Inflammatory macrophage treated with lipopolysaccharide for 4 hours (primary cell): ENCODE measurements around the gene FAM20A.

ENCODE experiments used
- DNase-seq: peaks from one replicate; pipeline ENCODE4 v3.0.0-alpha.2; 2020

Gene FAM20A

DNA sequence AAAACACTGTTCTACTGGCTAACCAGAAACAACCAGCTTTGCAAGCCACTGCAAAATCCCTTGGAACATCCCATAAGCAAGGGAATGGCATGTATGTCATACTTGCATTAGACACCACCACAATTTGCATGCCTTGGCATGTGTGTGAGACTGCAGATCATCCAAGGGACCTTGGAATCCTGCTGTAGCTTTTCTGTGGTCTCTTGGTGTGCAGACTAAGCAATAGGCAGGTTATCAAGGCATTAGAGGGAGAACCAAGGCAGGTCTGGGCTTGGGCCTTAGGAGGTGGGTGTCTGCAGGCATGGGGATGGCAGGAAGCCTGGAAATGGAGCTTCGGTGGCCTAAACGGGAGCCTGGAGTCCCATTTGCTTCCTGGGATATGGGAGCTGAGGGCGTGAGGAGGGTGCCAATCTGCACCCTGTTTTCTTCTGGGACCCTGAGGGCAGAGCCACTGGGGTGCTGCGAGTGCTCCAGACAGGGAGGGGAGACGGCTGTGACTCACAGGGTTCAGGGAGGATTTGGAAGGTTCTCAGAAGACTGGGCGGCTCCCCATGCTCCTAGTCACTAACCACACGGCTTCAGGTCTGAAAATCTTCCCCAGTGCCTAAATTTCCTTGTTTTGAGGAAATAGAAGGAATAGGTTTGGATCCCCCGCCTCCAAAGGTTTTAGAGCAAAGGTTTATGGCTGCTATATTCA is 36.6 kb downstream of the FAM20A start:
- DNase-seq, result no peak

DNA sequence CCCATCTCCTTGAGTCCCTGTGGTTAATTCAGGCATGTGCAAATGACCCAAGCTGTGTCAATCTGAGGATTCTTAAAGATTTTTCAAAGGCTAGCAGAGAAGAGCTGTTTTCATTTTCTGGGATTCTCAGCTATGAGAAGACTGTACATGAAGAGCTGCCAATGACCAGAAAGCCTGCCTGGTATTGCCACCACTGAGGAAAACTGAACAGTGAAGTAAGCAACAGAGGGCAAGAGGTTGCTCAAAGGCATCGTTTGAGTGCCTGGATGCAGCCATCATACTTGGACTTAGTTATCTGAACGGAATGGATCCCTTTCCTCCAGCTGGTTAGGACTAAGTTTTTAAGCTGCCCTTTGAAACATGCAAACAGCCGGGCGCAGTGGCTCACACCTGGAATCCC is 38.4 kb downstream of the FAM20A start:
- DNase-seq, result no peak

DNA sequence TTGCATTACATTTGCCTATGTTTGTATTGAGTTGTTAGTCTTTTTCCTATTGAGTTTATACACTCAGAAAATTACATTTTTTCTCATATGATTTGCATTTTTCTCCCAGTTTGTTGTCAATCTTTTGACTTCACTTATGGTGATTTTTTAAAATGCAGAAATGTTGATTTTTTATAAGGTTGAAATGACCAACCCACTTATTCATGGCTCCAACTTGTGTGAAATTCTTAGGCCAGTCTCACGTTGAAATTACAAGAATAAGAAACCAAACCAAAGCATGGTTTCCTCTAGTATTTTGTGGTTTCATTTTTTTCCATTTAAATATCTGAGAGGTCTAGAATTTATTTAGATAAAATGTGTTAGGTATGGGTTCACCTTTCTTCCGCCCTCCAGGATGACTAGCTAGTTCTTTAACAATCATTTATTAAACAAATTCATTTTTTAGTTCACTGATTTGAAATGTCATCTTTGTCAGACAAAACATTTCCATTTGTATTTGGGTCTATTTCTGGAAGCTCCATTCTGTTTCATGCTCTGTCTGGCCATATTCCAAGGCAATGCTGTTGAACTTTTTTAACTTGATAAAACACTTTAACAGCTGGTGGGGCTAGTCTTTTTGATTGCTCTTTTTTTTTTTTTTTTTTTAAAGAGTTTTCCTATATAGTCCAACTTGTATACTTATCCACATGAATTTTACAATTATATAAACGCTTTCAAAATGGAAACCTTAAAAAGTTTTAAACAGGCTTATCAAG is 40.0 kb downstream of the FAM20A start:
- DNase-seq, result no peak

DNA sequence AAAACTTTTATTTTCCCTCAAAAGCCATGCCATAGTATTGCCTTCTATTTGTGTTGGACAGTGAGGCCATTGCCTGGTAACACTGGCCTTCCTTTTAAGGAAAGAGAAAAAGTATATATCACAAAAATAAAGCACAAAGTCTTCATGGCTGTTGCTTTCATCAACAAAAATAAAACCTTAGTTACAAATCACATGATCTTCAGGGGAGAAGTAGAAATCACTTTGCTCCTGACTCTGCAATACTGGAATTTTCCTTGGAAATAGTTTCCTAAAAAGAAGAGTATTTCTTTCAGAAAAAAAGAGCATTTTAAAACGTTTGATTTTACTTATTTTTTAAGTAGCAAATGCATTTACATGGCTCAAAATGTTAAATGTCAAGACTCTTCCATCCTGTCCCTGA is 41.9 kb downstream of the FAM20A start:
- peak; percentile 67 for DNase-seq

DNA sequence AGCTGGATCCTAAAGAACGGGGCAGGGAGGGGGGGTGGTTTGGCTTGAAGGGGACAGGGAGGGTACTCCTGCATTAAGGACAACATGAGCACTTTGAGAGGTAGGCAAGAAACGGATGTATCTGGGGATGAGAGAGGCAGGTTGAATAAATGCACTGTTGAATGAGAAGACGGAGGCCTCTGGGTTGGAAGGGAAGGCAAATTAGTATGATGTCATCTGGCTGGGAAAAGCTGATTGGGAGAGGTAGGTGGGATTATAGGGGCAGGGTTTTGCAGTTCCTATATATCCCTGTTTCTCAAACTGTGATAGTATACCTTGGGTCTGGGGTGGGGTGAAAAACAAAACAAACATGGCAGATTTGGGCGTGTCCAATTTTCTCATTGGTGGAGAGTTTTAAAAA is 44.6 kb downstream of the FAM20A start:
- DNase-seq, result no peak

DNA sequence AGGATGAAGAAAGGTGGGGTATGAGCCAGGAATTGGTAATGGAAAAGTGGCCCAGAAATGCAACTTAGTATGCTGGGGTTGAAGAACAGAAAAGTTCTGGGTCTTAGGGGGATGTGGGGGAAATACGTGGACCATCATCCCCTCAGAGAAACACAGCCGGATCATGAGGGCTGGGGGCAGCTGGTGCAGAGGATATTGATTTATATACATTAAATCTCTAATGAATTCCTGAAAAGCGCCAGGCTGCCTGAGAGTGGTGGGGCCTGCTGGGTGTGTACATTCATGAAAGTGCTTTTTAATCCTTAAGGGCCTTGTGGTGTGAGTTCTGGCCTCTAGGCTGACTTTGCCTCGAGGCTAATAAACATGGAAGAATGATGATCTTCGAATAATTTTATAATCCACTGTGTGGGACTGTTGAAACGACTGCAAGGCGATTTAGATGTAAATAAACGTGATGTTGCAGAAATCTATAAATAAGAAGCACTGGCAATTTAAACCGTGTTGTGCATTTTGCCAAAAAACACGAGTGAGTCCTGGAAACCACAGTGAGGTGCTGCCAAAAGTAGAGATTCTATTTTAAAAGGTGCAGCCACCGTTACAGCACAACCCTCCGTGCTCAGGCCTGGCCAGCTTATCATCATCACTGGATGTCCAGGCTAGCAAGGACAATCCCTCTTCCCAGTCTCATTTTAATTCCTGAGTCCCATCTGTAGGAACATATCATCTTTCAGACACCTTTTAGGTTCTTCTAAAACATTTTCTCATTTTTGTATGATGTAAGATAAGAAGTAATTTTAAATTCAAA is 56.9 kb downstream of the FAM20A start:
- no peak for DNase-seq

DNA sequence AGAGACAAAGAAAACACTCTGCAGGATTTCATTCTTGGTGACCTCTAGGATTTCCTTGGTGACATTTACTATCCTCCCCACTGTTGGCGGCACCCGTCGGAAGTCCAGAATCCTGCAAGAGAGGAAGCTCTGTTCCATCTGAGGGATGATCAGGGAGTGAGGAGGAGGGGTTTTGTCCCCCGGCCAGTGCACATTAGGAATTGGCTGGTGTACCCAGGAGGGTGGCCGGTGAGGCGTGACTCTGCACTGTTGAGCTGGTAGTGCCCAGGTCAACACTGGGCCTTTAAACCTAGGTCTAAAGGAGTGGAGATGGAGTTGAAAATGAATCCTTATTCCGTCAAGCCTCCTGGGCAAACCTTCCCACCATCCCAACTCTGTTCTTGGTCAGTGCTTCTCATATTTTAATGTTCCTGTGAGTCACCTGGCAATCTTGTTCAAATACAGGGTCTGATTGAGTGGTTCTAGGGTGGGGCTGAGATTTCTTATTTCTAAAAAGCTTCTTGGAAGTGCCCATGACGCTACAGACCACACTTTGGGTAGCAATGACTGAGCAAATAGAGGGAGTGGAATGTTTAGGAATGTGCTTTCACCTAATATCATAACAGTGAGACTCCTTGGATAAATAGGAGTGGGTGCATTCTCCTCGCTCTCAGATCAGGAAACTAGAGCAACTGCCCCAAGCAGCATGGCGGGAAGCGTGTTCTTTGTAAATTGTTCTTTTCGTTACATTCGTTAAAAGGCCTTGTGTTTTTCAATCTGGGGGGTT is 58.3 kb downstream of the FAM20A start:
- DNase-seq, result no peak

DNA sequence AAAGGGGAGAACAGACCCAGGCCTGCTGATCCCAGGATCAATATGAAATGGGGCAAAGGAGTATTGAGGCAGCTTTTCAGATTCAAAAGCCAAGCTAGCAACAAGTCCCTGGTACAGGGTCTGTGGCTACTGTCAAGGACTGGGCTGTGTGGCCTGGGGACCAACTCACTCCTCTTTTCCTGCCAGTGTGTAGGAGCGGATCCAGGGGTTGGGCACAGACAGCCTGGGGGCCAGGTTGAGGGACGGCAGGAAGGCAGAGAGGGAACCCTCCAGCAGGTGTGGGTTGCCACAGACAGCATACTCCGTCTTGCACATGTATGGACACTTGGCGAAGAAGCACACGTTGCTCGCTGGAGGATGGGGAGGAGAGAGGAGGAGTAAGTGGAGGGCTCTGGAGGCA is 59.4 kb downstream of the FAM20A start:
- no peak for DNase-seq

DNA sequence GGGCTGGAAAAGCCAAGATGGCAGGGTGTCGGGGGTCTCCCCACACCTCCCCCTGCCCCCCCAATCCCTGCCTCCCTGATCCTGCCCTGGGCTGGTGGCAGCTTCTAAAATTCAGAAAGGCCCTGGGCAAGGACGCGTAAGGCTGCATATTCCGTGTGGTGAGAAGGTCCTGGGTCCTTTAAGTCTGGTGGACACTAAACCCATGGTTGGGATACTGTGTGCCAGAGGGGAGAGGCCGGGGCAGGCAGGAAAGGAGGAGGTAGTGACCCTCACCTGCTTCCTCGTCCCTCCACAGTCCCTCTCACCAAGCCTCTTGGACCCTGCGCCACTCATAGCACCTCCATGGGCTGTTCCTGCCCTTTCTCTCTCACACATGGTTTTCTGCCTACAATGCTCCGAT is 60.2 kb downstream of the FAM20A start:
- DNase-seq, result no peak

DNA sequence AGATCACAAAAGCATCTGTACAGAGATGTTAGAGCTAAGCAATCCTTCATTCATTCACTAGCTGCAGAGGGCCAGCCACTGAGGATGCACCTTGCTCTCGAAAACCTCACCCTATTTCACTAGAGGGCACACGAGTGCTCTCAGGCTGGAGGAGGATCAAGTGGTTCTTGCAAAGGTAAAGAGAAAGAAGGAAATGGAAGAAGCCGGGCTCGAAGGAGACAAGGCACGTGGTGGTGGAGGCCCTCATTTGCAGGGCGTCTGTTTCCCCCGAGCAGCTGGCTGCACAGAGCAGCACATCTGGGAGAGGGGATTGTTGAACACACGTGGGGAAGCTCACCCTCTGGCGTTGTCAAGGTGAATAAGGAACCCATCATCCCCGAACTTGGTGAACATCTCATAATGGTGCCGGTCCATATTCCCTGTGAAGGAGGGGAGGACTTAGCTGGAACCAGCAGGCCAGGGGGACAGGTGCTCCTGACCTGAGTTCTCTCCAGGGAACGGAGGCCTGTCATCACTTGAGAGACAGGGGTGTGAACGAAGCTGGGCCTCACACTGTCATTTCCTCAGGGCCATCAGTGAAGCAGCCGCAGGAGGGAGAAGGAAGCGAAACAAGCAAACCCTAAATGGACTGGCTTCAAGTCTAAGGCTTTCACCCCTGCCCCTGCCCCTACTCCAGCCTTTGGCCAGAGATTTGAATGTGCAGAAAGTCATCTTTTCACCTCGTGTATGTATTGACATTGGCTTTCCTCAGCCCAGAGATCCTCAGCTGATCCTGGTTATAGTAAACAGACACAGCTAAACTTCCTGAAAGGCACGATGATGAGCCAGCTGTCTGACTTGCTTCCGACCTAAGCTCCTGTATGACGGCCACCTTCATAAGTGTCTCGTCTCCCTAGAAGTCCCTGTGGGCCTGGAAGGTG is 61.4 kb downstream of the FAM20A start:
- DNase-seq, result peak; percentile 38

DNA sequence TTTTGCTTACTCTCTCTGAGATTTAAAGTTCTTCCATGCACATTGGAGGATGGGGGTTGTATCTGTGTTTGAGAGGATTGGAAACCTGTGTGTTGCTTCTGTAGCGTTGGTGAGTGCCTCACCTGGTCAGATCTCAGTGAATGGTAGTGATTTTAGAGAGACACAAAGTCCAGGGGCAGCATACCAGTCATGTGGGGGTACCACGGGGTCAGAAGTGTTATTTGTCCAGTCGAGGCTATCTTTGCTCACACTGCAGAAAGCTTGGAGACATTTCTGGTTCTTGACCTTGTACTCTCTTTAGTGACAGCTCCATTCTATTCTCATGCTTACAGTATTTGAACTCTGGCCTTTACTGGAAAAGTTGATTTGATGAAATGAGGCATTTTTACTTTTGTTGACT is 65.2 kb downstream of the FAM20A start:
- no peak for DNase-seq

DNA sequence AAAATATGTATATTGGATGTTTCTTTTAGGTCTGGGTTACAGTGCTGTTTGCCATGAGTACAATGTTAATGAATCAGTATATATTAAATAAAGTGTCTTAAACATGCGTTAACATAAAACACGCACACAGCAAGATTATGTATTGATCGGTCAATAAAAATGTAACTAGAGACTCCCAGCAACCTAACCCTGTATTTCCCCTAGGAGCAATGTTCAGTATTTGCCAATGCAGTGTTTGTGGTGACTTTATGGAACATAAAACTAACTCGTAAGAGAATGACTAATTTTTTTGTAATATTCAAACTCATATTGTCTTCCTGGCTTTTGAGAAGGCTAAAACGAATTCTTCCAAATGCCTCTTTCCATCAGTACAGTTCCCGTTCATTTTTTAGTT is 66.5 kb downstream of the FAM20A start:
- DNase-seq, result no peak

DNA sequence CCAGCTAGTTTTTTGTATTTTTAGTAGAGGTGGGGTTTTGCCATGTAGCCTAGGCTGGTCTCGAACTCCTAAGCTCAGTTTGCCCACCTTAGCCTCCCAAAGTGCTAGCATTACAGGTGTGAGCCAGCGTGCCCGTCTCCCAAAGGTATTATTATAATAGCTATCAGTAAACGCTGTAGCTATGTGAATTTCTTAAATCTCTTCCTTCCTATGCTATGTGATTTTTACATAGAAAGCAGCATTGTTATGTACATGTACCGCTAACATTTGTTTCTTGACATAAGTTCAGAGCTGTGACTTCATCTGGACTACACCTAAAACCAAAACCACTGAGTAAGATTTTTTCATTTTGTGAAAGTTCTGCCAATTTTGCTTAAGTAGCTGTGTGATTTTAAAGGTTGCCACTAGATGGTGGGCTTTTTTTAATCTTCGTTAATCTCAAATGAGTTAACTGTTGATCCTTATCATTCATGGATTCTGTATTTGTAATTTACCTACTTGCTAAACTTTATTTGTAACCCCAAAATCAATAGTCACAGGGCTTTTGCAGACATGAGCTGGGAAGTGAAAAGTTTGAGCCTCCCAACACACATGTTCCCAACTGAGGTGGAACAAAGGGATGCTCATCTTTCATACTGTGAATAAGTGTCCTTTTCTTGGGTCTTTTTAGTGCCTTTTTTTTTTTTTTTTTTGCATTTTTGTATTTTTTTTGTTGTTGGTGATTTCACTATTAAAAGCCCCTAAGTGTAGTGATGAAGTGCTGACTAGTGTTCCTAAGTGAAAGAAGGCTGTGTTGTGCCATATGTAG is 67.1 kb downstream of the FAM20A start:
- DNase-seq, result peak; percentile 58

DNA sequence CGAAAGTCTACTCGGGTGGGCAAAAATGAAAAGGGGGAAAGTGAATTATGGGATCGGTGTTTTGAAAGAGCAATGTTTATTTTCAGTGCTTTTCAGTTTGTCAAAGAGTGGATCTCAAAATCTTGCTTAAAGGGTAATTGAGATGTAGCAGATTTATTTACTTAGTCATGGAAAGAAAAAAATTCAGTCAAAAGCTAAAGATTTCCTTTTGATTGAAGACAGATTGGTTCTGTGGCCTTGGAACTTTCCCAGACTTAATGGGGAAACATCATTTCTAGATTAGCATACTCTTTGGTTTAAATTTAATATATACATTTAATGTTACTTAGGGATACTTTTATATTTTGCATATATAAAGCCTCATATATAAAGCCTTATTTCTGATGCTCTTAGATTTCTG is 68.3 kb downstream of the FAM20A start:
- no peak for DNase-seq

DNA sequence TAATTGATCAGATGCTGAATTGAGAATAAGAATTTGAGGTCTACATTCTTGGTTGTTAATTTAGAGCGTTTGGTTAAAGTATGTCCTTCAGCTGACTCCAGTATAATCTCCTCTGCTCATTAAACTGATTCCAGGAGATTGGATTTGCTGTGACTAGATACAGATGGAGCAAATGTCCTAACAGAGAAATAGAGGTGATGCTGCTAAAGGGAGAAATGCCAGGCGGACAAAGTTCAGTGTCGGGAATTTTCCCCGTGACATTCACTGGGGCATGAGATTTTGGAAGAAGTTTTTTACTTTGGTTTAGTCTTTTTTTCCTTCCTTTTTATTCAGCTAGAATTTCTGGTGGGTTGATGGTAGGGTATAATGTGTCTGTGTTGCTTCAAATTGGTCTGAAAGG is 69.9 kb downstream of the FAM20A start:
- DNase-seq, result no peak

DNA sequence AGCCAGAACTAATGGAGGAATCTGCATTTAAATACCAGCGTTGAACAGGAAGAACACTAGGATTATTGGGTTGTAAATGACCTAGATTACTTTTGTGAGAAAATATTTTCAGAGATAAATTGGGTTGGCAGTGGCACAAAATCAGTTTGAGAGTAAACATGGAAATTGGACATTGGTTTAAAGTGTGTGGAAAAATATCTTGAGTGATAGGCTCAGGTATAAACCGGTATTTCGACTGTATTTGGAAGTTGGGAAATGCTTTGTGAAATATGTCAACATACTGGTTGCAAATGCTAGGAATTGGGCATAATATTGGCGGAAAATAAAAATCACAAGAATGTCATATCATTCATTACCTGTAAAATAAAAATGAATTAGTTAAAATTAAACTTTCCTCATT is 73.9 kb downstream of the FAM20A start:
- DNase-seq, result no peak

DNA sequence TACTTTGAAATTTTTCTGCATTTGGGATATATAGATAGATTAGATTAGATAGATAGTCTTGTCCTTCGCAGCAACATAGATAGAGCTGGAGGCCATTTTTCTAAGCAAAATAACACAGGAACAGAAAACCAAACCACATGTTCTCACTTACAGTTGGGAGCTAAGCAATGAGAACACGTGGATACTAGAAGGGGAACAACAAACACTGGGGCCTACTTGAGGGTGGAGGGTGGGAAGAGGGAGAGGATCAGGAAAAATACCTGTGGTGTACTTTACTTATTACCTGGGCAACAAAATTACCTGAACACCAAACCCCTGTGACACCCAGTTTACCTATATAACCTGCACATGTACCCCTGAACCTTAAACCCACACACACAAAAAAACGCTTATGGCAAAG is 74.6 kb downstream of the FAM20A start:
- DNase-seq, result no peak

DNA sequence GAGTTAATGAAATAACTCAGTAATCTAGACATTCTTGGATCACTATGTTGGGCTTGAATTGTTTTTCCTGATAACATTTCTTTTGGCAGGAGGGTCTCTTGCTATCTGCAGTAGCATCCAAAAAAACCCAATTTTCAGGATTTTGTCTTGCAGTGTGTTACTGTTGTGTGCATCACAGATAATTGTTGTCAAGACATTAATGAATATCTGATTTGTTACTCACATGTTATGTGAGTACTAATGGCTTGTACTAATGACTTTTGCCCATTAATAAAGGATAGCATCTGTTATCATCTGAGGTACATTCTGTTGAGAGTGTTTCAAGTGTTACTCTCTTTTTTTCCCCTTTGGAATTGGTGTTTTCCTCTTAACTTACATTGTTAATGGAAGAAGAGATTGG is 78.9 kb downstream of the FAM20A start:
- no peak for DNase-seq

DNA sequence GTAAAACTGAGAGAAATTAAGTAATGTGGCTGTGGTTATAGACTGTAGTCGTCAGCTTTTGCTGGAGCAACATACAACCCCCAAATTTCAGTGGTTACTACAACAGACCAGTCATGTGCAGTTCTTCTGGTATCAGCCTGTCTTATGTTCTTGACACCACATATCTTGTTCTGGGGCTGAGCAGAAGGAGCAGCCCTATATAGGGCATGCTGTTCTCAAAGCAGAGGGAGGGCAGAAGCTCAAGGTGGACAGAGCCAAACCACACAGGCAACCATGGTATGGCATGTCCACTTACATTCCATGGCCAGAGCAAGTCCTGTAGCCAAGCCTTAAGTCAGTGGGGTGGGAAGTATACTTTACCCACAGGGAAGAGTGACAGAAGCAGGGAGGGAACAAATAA is 81.3 kb downstream of the FAM20A start:
- DNase-seq, result no peak

DNA sequence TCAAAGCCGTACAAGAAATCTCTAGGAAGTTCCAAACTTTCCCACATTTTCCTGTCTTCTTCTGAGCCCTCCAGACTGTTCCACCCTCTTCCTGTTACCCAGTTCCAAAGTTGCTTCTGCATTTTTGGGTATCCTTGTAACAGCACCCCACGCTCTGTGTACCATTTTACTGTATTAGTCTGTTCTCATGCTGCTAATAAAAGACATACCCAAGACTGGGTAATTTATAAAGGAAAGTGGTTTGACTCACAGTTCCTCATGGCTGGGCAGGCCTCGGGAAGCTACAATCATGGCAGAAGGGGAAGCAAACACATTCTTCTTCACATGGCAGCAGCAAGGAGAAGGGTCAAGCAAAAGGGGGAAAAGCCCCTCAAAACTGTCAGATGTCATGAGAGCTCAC is 82.1 kb downstream of the FAM20A start:
- peak; percentile 32 for DNase-seq
